T-helper 1 cell (primary cell): ENCODE measurements around the gene PCYOX1L.

Experiments used
- DNase-seq, 5 donors: peaks; one replicate each; pipeline ENCODE4 v3.0.0-alpha.2; 2012 to 2020

PCYOX1L gene

DNA sequence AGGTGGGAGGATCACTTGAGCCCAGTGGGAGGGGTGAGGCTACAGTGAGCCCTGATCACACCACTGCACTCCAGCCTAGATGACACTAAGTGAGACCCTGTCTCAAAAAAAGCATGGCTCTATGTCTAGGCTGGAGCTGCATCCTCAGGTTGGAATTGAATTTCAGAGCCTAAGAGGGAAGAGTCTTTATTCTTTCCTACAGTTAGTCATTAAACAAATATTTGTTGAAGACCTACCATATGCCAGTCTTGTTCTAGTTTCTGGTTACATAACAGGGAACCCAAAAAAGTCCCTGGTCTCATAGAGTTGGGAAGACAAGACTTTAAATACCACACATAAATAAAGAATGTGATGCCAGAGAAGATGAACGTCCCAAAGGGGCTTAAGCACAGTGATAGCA lies 19.5 kb upstream of the PCYOX1L start:
- no peak for DNase-seq

DNA sequence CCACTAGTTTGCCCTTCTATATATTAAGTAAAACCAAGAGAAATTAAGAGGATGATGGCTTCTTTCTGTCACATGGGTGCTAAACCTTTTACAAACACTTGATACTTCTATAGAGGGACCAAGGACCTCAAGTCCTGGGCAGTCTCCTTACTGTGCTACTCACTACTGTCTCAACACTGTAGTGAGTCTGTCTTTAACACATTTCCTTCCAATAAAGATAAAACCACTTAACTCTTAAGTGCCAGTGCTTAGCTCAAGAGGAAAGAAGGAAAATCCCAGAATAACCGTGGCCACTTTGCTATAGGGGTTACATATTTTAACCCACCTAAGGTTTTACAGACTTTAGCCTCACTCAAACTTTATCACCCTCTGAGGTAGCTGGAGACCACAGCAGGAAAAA lies 16.9 kb upstream of the PCYOX1L start:
- no peak for DNase-seq

DNA sequence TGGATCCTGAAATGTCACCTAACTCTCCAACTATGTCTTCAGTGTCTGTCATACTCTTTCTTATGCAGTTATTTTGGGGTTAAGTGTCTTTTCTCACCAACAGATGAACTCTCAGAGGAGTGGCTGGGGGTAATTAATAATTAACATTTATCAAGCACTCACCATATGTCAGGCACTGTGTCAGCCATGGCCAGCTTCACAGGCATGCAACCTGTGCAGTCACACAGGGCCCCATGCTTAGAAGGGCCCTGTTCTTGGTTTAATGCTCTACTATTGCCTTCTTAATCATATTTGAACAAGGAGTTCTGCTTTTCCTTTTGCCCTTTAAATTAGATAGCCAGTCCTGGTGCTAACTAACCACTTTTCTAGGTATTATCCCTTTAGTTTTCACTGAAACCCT lies 16.0 kb upstream of the PCYOX1L start:
- no peak for DNase-seq

DNA sequence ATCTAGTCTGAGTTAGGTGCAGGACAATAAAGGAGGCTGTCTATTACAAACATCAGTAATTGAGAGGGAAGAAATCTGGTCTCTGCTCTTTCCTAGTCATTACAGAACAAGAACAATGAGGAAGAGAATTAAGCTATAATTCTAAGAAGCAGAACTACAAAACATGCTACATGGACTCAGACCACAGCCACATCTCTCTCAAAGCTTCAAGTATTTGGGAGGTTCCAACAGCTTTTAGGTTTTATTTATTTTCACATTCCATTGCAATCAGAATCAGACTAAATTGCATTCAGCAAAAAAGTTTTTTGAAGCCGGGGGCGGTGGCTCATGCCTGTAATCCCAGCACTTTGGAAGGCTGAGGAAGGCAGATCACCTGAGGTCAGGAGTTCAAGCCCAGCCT lies 13.7 kb upstream of the PCYOX1L start:
- DNase-seq, result no peak

DNA sequence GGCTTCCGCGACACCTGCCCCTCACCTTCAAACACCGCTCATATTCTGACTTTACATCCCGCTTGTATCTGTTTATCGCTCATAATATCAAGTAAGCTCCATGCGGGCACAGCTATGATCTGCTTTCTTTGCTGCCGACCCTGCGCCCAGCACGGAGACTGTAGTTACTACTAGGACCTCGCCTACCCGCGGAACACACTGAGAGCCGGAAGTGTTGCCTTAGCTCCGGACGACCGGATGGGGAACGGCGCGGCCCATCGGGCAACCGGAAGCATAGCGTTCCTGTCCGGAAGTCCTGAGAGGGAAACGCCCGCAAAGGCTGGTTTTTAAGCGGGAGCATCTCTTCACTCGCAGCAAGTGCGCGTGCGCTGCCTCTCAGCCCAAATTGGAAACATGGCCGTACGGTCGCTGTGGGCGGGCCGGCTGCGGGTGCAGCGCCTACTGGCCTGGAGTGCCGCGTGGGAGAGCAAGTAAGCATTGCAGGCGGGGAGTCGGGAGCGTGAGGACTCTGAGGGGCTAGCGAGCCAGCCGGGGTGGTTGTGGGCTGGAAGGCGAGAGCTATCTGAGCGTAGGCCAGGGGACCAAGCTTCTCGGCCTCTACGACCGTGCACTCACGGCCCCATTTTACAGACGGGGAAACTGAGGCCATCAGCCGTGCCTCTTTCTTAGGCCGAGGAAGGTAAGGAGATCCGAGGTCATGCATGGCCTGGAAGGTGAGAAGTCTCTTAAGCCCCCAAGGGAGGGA lies 12.5 kb upstream of the PCYOX1L start, which contains the start of gene GRPEL2:
Gene GRPEL2, plus strand, starts transcription at position 353 of the 745 bp plus-strand sequence. Its CDS starts 41 bp downstream, at position 394.
- peak; percentile 74 to 95 (median 78) for DNase-seq

DNA sequence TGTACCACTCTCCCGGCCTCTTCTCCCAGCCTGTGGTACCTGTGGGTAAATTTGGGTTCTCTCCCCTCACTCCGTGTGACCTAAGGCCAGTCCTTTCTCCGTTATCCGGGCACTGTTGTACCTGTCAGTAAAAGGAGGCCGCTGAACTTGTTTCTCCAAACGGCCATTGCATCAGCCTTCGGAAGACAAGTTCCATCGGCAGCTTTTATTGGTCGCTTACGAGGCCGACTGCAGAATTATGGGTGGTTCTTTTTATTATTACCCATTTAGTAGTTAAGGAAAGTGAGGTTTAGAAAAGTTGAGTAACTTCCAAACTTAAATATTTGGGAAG lies 12.0 kb upstream of the PCYOX1L start:
- DNase-seq, result peak in 1 of 5 donors; percentile 53

DNA sequence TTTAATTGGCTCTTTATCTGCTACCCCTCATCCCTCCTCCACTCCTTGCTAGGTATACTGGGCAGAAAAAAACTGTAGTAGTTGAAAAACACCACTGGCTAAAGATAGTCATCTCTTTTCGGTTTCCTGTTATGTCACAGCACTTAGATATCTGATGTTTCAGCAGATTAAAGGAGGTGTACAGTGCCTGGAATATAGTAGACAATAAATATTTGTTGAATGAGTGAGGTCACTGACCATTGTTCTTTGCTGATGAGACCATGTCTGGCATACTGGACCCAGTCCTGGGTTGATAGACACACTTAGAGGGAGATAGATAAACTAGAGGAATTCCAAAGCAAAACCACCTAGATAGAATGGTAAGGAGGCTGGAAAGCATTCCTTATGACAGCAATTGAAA lies 9.3 kb upstream of the PCYOX1L start:
- peak in 1 of 5 donors; percentile 74 for DNase-seq

DNA sequence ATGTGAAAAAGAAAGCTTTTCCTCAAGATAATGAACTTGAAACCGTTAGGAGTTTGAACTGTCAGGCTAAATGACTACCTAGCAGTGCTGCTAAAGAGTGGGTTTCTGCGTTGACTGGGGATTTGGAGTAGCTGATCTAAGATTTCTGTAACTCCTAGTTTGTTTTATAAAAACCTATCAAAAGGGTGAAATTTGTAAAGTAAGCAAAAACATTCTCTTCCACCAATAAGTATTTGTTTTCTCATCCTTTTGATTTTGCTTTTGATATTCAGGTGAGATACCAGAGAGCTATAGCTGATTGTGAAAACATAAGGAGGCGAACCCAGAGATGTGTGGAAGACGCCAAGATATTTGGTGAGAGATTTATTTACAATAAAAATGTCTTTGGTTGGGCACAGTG lies 8.5 kb upstream of the PCYOX1L start:
- no peak for DNase-seq

DNA sequence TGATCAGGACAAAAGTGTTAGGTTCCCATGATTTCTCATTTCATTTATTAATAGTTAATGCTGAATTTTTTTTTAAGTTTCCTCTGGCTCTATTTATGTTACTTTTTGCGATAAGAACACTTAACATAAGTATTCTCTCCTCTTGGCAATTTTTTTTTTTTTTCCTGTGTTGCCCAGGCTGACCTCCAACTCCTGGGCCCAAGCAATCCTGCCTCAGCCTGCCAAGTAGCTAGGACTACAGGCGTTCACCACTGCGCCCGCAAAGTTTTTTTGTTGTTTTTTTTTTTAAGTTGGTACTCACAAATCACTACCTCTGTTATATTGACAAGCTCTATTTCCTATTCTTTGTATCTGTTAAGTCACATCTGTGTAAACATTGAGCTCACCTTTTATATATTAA lies 5.7 kb upstream of the PCYOX1L start:
- no peak for DNase-seq

DNA sequence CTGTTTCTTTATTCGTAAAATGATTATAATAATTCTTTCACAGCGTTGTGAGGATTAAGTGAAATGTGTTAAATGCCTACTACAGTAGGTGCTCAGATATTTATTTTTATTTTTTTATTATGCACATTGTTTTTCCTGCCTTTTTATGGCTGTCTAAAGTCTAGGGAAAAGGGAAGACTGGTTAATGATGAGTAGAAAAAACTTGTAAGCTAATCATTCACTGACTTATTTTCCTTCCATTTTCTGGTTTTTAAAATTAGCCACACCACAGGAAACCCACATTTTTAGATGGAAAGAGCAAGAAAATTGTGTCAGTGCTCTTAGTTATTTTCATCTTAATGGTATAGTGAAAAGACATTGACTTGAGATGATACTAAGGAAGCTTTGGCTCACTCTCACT lies 3.9 kb upstream of the PCYOX1L start:
- DNase-seq, result no peak

DNA sequence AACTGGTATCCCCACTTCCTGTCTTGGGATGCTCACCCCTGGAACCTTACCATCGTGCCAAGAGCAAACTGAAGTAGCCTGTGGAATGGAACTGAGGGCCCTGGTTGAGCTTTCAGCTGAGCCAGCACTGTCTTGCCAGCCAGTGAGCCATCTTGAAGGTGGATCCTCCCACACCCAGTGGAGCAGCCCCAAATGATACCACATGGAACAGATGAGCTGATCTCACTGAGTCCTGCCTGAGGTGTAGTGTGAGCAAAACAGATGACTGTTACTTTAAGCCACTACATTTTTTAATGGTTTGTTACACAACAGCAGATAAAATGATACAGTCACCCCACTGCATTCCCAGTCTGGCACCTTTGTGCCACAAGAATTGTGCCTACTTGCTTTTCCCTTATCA lies 2.2 kb upstream of the PCYOX1L start:
- DNase-seq, result peak in 1 of 5 donors; percentile 20

DNA sequence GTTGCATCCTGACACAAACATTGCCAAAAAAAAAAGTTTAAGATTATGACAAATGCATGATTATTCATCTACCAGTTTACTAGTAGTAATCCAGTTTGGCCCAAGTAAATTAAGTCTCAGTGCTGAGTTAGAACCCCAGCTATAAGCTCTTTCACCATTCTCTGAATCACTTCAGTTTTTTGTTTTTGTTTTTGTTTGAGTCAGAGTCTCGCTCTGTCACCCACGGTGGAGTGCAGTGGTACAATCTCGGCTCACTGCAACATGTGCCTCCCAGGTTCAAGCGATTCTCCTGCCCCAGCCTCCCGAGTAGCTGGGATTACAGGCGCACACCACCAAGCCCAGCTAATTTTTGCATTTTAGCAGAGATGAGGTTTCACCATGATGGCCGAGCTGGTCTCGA lies 1.5 kb upstream of the PCYOX1L start:
- peak in 1 of 5 donors; percentile 37 for DNase-seq

DNA sequence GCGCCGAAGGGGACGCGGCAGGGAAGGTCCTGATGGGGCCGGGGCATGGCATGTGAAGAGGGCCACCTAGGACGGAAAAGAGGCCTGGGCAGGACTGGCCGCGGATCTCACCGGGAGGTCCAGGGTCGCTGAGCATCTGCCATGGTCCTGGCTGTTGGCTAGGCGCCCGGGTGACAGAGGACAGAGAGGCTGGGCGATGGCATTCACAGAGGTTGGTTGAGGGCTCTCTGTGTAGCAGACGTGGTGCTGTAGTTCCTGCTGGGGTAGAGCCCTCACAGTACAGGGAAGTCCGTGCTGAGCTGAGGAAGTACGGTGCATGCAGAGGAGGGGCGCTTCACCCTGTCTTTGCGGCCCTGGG lies 427 bp downstream of the PCYOX1L start:
- DNase-seq, result peak in 4 of 5 donors; percentile 18 to 37 (median 20)

DNA sequence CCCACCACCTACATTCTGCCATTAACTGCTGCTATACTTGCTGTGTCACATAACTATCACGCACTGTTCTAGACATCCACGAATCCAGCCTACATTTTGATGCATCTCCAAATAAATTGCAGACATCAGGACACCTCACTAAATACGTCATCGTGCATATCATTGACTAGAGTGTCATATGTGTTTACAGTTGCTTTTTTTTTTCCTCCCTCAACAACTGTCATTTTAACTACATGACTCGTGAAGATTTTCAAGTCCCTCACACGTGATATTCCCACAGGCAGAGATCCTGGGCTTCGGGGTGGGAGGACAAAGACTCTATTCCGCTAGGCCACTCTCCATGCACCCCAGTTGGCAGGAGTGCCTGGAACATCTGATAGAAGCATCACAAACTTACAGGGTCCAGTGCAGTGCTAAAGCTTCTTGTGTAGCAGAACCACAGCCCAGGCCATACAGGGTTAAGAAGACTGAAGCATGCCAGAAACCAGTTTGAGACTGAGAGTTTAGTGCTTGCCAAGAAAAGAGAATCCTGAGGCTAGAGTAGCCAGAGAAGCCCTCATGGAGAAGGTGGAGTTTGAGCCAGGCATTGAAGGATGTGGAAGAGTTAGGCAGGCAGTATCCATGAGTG lies 1.1 kb downstream of the PCYOX1L start:
- DNase-seq, result no peak

DNA sequence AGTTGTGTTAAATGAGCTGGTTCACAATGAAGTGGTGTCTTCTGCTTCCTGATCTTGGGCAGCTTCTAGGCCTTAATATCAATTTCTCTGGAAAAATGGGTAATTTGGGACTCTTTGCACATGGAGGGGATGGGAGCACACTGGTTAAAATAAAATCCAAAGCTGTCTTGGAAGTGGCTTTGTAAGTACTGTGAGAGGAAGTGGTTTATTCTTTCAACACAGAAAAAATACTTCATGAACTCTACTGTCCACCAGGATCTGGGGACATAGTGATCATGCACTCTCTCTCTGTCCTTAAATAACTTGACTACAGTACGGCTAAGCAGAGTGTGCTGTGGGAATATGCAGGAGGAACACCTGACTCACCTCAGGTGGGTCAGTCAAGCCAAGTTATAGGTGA lies 2.4 kb downstream of the PCYOX1L start:
- DNase-seq, result no peak

DNA sequence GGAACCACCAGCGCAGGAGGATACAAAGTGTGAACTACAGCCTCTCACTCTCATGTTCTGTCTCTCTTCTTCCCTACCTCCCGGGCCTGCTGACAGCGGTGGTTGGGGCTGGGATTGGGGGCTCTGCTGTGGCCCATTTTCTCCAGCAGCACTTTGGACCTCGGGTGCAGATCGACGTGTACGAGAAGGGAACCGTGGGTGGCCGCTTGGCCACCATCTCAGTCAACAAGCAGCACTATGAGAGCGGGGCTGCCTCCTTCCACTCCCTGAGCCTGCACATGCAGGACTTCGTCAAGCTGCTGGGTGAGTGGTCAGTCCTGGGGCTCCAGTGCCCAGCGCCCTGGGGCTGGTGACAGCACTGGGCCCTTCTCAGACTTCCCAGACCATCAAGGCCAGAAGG lies 4.7 kb downstream of the PCYOX1L start:
- DNase-seq, result no peak

DNA sequence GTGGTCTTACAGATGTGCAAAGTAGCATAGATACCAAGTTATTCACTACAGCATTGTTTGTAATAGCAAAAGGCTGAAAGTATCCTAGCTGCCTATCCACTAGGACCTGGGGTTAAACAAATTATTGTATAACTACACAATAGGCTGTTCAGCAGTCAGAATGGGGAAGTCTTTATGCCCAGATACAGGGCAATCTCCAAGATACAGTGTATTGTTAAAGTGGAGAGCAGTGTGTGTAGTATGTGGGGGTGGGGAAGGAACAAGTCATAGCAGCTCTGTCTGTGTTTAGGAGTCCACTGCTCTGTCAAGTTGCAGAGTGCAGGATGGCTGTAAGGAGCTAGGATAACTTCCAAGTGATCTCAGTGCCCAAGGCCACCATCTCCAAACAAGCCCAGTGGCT lies 5.5 kb downstream of the PCYOX1L start:
- no peak for DNase-seq

DNA sequence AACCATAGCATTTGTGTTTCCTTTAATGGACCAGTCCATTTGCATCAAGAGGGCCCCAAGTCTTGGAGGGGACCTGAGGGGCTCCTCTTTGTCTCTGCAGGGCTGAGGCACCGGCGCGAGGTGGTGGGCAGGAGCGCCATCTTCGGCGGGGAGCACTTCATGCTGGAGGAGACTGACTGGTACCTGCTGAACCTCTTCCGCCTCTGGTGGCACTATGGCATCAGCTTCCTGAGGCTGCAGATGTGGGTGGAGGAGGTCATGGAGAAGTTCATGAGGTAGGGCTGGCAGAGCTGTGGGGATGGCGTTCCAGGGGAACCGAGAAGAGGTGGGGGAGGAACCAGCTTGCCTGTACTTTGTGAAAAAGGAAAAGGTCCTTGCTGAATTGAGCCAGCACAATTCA lies 6.1 kb downstream of the PCYOX1L start:
- DNase-seq, result no peak

DNA sequence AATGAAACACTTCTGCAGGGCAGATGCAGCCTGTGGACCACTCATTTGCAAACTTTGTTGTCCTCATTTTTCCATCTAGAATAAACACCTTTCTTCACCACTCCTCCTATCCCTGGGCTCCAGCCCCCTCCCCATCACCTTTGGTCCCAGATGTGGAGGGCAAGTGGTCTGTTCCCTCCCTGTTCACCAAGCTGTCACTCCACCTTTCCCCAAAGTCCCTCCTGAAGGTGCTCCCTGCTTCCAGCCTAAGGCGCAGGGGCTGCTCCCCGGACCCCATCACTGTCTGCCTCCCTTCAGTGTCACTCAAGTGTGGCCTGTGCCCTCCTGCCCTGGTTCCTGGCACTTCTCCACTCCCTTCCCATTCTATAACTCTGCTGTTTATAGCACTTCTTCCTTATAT lies 6.9 kb downstream of the PCYOX1L start:
- no peak for DNase-seq

DNA sequence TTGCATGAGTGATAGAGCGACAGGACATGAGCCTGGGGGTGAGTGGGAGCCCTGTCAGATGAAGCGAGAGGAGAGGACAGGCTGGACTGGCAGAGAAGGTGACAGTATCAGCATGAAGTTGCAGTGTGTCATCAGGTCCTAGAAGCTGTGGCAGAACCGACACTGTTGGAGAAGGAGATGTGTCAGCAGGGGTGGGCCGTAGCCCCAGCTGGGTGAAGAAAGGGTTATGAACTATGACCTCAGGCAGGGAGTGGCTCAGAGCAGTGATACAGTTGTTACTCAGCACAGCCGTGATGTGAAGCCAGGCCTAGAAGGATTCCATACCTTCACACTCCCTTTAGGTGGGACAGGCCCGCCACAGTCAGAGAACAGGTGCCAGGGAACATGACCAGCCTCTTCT lies 7.6 kb downstream of the PCYOX1L start:
- DNase-seq, result no peak

DNA sequence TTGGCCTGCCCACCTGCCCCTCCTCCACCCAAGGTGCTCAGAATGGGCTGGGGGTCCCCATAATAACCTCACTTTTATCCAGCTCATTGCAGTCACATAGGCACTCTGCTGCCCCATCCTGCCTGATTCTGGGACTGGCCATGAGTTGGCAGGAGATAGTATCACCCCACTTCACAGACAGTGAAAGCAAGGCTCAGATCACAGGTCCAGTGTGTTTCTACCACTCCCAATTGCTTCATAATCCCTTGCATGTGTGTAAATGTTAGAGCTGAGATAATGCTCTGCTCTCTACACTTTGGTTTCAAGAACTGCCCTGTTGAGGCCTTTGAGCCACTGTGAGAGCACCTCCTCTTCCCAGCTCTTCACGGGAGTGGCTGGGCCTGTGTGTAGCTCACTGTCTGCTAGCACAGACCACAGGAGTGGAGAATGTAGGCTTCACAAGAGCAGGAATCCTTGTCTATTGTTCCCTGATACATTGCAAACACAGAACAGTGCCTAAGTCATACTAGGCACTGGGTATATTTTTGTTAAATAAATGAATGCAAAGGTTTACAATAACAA lies 8.4 kb downstream of the PCYOX1L start:
- DNase-seq, result no peak

DNA sequence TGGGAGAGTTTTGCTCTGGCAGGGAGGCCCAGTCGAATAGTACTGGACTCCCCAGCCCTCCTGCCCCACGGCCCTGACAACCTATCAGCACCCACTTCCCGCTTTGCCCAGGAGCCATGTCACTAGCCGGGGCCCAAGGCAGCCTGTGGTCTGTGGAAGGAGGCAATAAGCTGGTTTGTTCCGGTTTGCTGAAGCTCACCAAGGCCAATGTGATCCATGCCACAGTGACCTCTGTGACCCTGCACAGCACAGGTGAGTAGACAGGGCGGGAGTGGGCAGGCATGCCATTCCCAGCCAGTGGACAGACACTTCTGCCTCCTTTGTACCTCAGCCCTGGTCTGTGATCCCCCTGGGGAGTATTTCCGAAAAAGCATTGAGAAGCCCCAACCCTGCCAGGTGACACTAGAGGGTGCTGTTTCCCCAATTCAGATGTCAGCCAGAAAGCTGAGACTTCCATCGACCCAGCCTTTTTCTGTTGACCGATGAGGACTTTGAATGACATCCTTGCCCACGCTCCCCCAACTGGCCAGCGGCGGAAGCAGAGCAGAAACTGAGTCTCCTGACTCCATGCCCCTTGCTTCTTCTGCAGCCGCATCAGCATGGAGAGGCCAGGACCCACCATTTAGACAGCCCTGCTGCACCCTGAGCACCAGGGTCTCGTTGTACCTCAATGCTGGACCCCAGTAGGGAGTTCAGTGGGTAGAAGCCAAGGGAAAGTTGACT lies 9.6 kb downstream of the PCYOX1L start:
- DNase-seq, result peak in 4 of 5 donors; percentile 26 to 45 (median 36)

DNA sequence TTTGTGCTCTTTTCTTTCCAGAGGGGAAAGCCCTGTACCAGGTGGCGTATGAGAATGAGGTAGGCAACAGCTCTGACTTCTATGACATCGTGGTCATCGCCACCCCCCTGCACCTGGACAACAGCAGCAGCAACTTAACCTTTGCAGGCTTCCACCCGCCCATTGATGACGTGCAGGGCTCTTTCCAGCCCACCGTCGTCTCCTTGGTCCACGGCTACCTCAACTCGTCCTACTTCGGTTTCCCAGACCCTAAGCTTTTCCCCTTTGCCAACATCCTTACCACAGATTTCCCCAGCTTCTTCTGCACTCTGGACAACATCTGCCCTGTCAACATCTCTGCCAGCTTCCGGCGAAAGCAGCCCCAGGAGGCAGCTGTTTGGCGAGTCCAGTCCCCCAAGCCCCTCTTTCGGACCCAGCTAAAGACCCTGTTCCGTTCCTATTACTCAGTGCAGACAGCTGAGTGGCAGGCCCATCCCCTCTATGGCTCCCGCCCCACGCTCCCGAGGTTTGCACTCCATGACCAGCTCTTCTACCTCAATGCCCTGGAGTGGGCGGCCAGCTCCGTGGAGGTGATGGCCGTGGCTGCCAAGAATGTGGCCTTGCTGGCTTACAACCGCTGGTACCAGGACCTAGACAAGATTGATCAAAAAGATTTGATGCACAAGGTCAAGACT lies 10.3 kb downstream of the PCYOX1L start:
- no peak for DNase-seq
